Measurements from ENCODE around the gene ZNF341.
A peak's percentile ranks its signal among the peaks of the same experiment; 100 is the strongest.

ZNF341 gene

DNA sequence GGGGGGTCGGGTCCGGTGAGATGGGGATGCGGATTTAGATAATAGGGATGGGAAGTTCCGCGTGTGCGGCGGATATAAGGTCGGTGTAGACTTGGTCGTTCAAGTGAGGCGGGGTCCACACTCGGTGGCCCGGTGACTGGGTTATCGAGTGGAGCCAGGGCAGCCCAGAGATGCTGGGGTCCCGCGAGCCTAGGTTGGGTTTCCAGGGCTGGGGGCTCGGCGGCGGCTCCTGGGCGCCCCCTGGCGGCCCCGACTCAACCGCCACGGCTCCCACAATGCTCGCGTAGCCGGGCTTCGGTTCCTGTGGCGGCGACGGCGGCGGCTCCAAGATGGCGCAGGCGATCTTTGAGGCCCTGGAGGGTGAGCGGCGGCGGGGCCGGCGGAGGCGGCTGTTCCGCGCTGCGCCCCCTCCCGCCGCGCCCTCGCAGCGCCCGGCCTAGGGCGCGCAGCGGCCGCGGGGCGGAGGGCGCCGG is at the start of gene ZNF341:
TSS of gene ZNF341 (plus strand) at position 304 of the 473 bp plus-strand sequence. CDS start at position 330, 26 bp downstream.
- no peaks in the 10 kb centered on the region for H3K36me3 ChIP-seq (ENCODE audit: control insufficient read depth, insufficient read depth, low read length)
- H3K27ac ChIP-seq (ENCODE audit: low read depth, low read length): peak within 1 kb of the TSS; percentile 82
- peaks cover 11% of the 10 kb centered on the region for H3K4me1 ChIP-seq (ENCODE audit: control insufficient read depth, insufficient read depth, low read length)
- peaks cover 2% of the 10 kb centered on the region; the same call in 1 of the 2 replicates for H3K9me3 ChIP-seq (ENCODE audit: control insufficient read depth, insufficient read depth, low read length)
- peak within 1 kb of the TSS; percentile 49 for H3K9ac ChIP-seq (ENCODE audit: low read depth, low read length)
- H3K4me3 ChIP-seq (ENCODE audit: low read depth, low read length): peak within 1 kb of the TSS; percentile 78
- no peaks in the 10 kb centered on the region for H3K27me3 ChIP-seq (ENCODE audit: control insufficient read depth, insufficient read depth, low read length)

DNA sequence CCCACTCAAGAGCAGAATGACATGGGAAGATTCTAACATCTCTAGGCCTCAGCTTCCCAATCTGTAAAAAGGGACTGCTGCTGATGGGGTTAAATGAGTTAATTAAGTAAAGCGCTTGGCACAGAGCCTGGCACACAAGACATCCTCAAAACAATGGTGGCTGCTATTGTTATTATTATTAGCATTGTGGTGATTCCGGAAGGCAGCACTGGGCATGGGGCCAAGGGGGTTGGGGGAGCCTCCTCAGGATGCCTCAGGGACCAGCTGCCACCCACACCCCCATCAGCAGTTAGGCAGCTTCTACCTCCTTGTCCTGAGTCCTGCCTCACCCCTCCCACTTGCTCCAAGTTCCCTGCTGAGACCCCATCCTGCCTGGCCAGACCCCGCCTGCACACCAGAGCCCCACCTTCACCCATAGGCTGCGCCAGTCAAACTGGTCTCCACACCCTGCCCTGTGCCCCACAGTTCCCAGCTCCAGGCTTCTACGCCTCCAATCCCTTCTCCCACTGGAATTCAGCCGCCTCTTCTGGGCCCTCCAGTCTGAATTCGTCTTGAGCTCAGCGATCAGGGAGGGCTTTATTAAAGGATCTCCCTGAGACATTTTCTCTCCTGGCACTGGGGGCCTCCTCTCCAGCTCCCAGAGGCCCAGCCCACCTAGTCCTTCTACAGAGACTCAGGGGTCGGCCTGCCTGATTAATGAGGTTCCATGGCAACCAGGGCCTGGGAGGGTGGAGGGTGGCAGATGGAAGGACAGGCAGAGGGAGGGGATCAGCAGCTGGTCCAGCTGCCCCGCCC is 47.1 kb upstream of the ZNF341 start:
- H3K4me3 ChIP-seq (ENCODE audit: low read depth, low read length): peak overlapping the region; percentile 75
- H3K27ac ChIP-seq (ENCODE audit: low read depth, low read length): peak overlapping the region; percentile 66
- peaks cover 10% of the 10 kb centered on the region for H3K36me3 ChIP-seq (ENCODE audit: control insufficient read depth, insufficient read depth, low read length)
- H3K9me3 ChIP-seq (ENCODE audit: control insufficient read depth, insufficient read depth, low read length): no peaks in the 10 kb centered on the region
- peaks cover 14% of the 10 kb centered on the region for H3K4me1 ChIP-seq (ENCODE audit: control insufficient read depth, insufficient read depth, low read length)
- H3K27me3 ChIP-seq (ENCODE audit: control insufficient read depth, insufficient read depth, low read length): no peaks in the 10 kb centered on the region; the same call in 1 of the 2 replicates
- peak overlapping the region; percentile 72; the same call in 1 of the 2 replicates for H3K9ac ChIP-seq (ENCODE audit: low read depth, low read length)

DNA sequence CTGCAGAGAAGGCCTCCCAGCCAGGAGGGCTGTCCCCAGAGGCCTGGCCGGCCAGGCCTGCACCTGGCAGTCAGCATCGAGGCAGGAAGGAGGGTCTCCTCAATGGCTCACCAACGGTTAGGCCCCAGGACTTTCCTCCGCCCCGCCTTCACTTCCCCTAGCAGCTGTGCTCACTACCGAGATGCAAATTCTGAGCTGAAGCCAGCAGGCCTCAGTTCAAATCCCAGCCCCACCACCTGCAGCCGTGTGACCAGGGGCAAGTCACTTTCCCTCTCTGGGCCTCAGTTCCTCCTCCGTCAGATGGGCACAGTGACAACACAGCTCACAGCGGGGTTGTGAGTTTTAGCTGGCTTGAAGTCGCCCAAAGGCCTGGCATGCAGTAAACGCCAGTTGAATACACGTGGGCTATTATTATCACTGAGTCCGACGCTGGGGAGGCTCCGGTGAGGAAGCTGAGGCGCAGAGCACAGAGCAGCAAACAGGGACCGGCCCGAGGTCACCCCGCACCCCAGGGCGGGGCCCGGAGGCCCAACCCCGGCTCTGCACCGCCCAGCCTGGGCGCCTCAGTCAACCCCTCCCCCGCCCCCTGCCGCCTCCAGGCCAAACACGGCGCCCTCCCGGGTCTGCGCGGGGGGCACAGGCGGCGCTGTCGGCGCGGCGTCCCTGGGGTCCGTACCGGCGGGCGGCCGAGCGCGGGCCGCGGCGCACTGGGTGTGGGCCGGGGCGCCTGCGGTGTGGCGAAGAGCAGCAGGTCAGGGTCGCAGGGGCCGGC is 46.3 kb upstream of the ZNF341 start:
- H3K9ac ChIP-seq (ENCODE audit: low read depth, low read length): peak overlapping the region; percentile 72
- peak overlapping the region; percentile 66 for H3K27ac ChIP-seq (ENCODE audit: low read depth, low read length)
- H3K4me3 ChIP-seq (ENCODE audit: low read depth, low read length): peak overlapping the region; percentile 75
- no peaks in the 10 kb centered on the region; the same call in 1 of the 2 replicates for H3K27me3 ChIP-seq (ENCODE audit: control insufficient read depth, insufficient read depth, low read length)
- H3K9me3 ChIP-seq (ENCODE audit: control insufficient read depth, insufficient read depth, low read length): no peaks in the 10 kb centered on the region
- peaks cover 3% of the 10 kb centered on the region; the same call in 1 of the 2 replicates for H3K36me3 ChIP-seq (ENCODE audit: control insufficient read depth, insufficient read depth, low read length)
- H3K4me1 ChIP-seq (ENCODE audit: control insufficient read depth, insufficient read depth, low read length): peaks cover 14% of the 10 kb centered on the region

DNA sequence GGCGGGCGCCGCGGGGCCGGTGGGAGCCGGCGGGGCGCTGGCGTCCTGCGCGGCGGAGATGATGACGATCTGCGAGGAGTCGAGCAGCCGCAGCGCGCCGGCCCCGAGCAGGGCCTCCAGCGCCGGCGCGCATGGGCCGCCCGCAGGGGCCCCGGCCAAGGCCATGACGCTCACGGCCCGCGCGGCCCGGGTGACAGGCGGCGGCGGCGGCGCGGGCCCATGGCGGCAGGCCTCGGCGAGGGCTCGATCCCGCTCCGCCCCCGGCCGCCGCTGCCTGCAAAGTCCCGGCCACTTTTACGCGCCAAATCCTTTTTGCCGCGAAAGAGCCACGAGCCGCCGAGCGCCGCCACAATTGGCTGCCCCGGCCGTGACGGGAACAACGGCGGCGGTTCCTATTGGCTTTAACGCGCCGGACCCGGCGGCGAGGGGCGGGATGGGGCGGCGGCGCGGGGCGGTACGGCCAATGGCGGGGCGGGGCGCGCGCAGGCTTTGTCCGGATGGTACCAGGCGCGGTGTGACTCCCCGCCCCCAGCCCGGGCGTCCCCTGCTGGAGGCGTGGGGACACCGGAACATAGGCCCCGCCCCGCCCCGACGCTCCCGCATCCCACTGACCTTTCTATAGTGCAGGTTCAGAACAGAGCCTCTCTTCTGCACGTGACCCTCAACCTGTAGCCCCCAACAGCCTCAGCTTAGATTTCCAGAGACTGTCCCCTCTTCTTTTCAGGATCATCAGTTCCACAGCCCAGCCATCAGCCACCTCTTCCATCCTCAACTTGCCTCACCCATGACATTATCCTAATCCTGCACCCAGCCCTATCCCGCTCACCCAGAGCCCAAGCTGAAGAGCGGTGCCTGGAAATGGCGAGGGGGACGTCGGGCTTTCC is 45.5 kb upstream of the ZNF341 start, which contains the start of gene E2F1:
TSS of gene E2F1 (minus strand) at position 286 of the 884 bp plus-strand sequence. CDS start at position 165, 121 bp downstream.
- Histone ChIP-seq H3K36me3 (ENCODE audit: control insufficient read depth, insufficient read depth, low read length) (no peaks in the 10 kb centered on the region; the same call in 1 of the 2 replicates), H3K4me1 (ENCODE audit: control insufficient read depth, insufficient read depth, low read length) (peaks cover 14% of the 10 kb centered on the region), H3K4me3 (ENCODE audit: low read depth, low read length) (peak within 1 kb of the TSS; percentile 75)

DNA sequence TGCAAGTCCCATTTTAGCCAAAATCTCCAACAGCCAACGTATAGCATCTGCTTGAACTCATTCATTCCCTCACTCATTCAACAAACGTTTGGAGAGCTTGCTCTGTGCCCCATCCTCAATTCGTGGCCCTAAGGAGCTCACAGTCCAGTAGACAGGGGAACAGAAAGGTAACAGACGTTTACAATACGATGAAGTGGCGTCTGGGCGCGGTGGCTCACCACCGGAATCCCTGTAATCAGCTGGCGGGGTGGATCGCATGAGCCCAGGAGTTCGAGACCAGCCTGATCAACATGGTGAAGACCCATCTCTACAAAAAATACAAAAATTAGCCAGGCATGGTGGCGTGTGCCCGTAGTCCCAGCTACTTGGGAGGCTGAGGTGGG is 44.8 kb upstream of the ZNF341 start:
- Histone ChIP-seq H3K36me3 (ENCODE audit: control insufficient read depth, insufficient read depth, low read length) (no peaks in the 10 kb centered on the region; the same call in 1 of the 2 replicates), H3K27me3 (ENCODE audit: control insufficient read depth, insufficient read depth, low read length) (no peaks in the 10 kb centered on the region; the same call in 1 of the 2 replicates), H3K4me3 (ENCODE audit: low read depth, low read length) (peak overlapping the region; percentile 51; the same call in 1 of the 2 replicates), H3K4me1 (ENCODE audit: control insufficient read depth, insufficient read depth, low read length) (peaks cover 14% of the 10 kb centered on the region), H3K9me3 (ENCODE audit: control insufficient read depth, insufficient read depth, low read length) (no peaks in the 10 kb centered on the region), H3K27ac (ENCODE audit: low read depth, low read length) (peak overlapping the region; percentile 35), H3K9ac (ENCODE audit: low read depth, low read length) (no peak overlapping the region)

More for the DNA sequence above, 45.5 kb upstream of the ZNF341 start, which contains the start of gene E2F1:
- no peaks in the 10 kb centered on the region; the same call in 1 of the 2 replicates for H3K27me3 ChIP-seq (ENCODE audit: control insufficient read depth, insufficient read depth, low read length)
- H3K9me3 ChIP-seq (ENCODE audit: control insufficient read depth, insufficient read depth, low read length): no peaks in the 10 kb centered on the region
- peak within 1 kb of the TSS; percentile 72 for H3K9ac ChIP-seq (ENCODE audit: low read depth, low read length)
- H3K27ac ChIP-seq (ENCODE audit: low read depth, low read length): peak within 1 kb of the TSS; percentile 66

DNA sequence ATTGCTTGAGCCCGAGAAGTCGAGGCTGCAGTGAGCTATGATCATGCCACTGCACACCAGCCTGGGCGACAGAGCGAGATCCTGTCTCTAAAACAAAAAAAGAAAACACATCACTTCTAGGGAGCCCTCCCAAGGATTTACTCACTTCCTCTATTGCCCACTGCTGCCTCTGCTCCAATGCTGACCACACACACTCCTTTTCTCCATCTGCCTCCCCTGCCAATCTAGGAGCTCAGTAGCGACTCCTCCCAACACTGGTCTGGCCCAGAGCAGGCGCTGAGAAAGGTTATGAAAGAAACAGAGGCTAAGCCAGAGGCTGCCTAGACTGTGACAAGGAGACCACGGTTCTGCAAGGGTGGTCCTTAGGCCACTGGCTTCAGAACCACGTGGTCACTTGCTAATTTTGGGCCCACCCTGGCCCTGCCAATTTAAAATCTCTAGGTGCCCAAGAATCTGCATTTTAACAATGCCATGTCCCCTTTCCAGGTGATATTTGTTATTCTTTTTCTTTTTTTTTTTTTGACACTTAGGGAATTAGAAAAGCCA is 44.4 kb upstream of the ZNF341 start:
- no peak overlapping the region for H3K9ac ChIP-seq (ENCODE audit: low read depth, low read length)
- no peaks in the 10 kb centered on the region; the same call in 1 of the 2 replicates for H3K36me3 ChIP-seq (ENCODE audit: control insufficient read depth, insufficient read depth, low read length)
- H3K4me1 ChIP-seq (ENCODE audit: control insufficient read depth, insufficient read depth, low read length): peaks cover 14% of the 10 kb centered on the region
- H3K27ac ChIP-seq (ENCODE audit: low read depth, low read length): no peak overlapping the region
- H3K27me3 ChIP-seq (ENCODE audit: control insufficient read depth, insufficient read depth, low read length): no peaks in the 10 kb centered on the region; the same call in 1 of the 2 replicates
- no peaks in the 10 kb centered on the region for H3K9me3 ChIP-seq (ENCODE audit: control insufficient read depth, insufficient read depth, low read length)
- no peak overlapping the region for H3K4me3 ChIP-seq (ENCODE audit: low read depth, low read length)

DNA sequence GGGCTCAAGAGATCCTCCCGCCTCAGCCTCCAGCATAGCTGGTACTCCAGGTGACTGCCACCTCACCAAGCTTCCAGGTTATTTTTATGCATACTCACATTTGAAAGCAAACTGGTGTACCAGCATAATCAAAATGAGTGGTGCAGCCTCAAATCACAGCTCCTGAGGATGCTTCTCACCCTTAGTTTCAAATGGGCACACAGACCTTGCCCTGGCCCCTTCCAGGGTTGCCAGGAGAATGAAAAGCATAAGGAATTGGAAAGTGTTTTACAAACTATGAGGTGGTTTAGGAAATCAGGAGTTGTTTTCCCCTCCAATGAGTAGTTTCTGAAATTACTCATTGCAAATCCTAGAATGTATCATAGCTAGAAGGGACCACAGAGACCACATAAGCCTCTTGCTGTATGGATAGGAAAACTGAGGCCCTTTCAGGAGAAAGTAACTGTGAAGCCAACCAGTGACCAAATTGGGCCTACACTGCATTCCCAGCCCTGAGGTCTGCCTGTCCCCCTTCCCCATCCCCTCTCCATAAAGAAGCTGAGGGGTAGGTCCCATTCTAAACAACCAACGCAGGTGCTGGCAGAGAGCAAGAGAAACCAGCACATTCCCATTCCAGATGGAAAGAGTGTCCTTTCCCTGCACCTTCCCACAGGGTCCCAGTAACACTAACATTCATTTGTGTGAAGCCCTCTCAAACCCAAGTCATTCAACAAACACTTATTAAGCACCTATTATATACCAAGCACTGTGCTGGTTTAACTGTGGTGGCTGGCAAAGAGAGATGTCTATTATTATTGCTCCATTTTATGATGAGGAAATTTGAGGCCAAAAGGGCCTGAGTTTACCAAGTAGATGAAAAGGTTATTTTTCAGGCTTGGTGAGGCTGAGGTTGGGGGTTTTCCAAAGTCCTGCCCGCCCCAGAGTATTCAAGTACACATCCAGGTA is 43.5 kb upstream of the ZNF341 start:
- H3K4me1 ChIP-seq (ENCODE audit: control insufficient read depth, insufficient read depth, low read length): peaks cover 14% of the 10 kb centered on the region
- no peaks in the 10 kb centered on the region for H3K9me3 ChIP-seq (ENCODE audit: control insufficient read depth, insufficient read depth, low read length)
- no peak overlapping the region for H3K27ac ChIP-seq (ENCODE audit: low read depth, low read length)
- H3K9ac ChIP-seq (ENCODE audit: low read depth, low read length): no peak overlapping the region
- H3K36me3 ChIP-seq (ENCODE audit: control insufficient read depth, insufficient read depth, low read length): no peaks in the 10 kb centered on the region
- H3K27me3 ChIP-seq (ENCODE audit: control insufficient read depth, insufficient read depth, low read length): no peaks in the 10 kb centered on the region; the same call in 1 of the 2 replicates
- H3K4me3 ChIP-seq (ENCODE audit: low read depth, low read length): no peak overlapping the region

DNA sequence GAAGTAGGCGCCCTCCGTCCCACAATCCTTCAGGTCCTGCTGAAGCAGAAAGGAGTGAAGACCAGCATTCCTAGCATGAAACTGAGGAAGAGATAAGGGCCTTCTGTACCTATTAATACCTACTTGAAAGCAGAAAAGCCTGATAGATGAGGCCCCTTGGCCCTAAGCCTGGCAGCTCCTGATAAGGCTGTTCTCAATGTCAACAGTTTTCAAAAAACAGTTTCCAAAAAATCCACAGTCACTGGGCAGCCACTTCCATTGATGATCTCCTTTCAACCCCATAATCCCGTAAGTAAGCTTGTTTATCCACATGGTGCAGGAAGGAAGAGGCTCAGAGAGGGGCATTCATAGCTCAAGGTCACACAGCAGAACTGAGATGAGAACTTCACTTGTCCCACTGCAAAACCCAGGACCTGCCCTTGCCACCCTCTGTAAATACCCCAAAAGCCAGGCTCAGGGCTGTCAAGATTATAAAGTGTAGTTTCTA is 42.8 kb upstream of the ZNF341 start:
- H3K9me3 ChIP-seq (ENCODE audit: control insufficient read depth, insufficient read depth, low read length): no peaks in the 10 kb centered on the region
- H3K27ac ChIP-seq (ENCODE audit: low read depth, low read length): no peak overlapping the region
- no peaks in the 10 kb centered on the region; the same call in 1 of the 2 replicates for H3K27me3 ChIP-seq (ENCODE audit: control insufficient read depth, insufficient read depth, low read length)
- no peak overlapping the region for H3K9ac ChIP-seq (ENCODE audit: low read depth, low read length)
- no peak overlapping the region for H3K4me3 ChIP-seq (ENCODE audit: low read depth, low read length)
- peaks cover 18% of the 10 kb centered on the region for H3K4me1 ChIP-seq (ENCODE audit: control insufficient read depth, insufficient read depth, low read length)
- H3K36me3 ChIP-seq (ENCODE audit: control insufficient read depth, insufficient read depth, low read length): no peaks in the 10 kb centered on the region

DNA sequence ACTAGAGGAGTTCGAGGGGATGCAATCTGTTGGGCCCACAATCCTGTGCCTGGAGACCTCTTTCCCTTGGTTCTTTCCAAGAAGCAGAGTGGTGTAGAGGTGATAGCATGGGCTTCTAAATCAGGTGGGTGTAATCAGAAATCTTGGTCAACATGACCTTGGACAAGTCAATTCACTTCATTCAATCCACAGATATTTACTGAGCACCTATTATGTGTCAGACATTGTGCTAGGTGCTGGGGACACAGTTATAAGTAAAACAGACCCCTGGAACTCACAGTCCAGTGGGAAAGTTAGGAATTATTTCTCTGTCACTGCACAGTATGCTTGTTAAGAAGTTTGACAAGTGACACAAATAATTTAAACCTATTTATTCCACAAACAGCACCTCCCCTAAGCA is 42.3 kb upstream of the ZNF341 start:
- Histone ChIP-seq H3K27me3 (ENCODE audit: control insufficient read depth, insufficient read depth, low read length) (no peaks in the 10 kb centered on the region; the same call in 1 of the 2 replicates), H3K4me1 (ENCODE audit: control insufficient read depth, insufficient read depth, low read length) (peaks cover 18% of the 10 kb centered on the region), H3K4me3 (ENCODE audit: low read depth, low read length) (no peak overlapping the region), H3K36me3 (ENCODE audit: control insufficient read depth, insufficient read depth, low read length) (no peaks in the 10 kb centered on the region), H3K9me3 (ENCODE audit: control insufficient read depth, insufficient read depth, low read length) (no peaks in the 10 kb centered on the region), H3K9ac (ENCODE audit: low read depth, low read length) (no peak overlapping the region), H3K27ac (ENCODE audit: low read depth, low read length) (no peak overlapping the region)

All from HUES48 (cell line).